Activated CD4-positive, alpha-beta T cell treated with anti-CD3 and anti-CD28 coated beads, Interleukin-2, amount 10 ng/mL, durations not matched to agents 24 days and 14 days (primary cell): ENCODE results near the gene GNB4. TPM values are rescaled to one million over a fixed set of nuclear protein-coding genes. Genes with fewer than 3 reads are reported as not detected.

Experiments used
- DNase-seq: peaks from one replicate; pipeline ENCODE4 v3.0.0; 2022
- H3K27ac Mint-ChIP-seq: one replicate; pipeline ENCODE4 v1.8.0; 2022; ENCODE audit warnings: mild to moderate bottlenecking, mixed read lengths
- H3K27me3 Mint-ChIP-seq: one replicate; pipeline ENCODE4 v1.8.0; 2022; ENCODE audit warnings: mixed read lengths
- H3K36me3 Mint-ChIP-seq: one replicate; pipeline ENCODE4 v1.8.0; 2022; ENCODE audit warnings: low read depth, mild to moderate bottlenecking, mixed read lengths
- H3K4me1 Mint-ChIP-seq: one replicate; pipeline ENCODE4 v1.8.0; 2021; ENCODE audit warnings: mixed read lengths
- H3K4me3 Mint-ChIP-seq: one replicate; pipeline ENCODE4 v1.8.0; 2022; ENCODE audit warnings: mild to moderate bottlenecking, moderate library complexity, mixed read lengths
- H3K9me3 Mint-ChIP-seq: one replicate; pipeline ENCODE4 v1.8.0; 2021; ENCODE audit warnings: mixed read lengths
- intact Hi-C: fragments of 100-400 bp; cut with micrococcal nuclease; formaldehyde crosslinking; loops from one replicate; pipeline ENCODE4 v1.15.1; 2023
- total RNA-seq: library from RNA; stranded (reverse); gene quantifications from 2 replicates; pipeline ENCODE4 v1.2.3, GENCODE V29; 2022

The GNB4 gene
- total RNA-seq, 1 donor from 2014 or later = 14.0 TPM

- H3K4me1 Mint-ChIP-seq = peaks cover 23% of the 10 kb centered on the region
- intact Hi-C loops = loop anchor here (5.0 to 10.0 kb wide), 2 partner anchors 148 to 439 kb away; partner anchors contain the start of genes MRPL47 and NDUFB5
These were observed 2.7 kb upstream of the GNB4 start for GRCh38 chr3:179453967-179454366.

GRCh38 chr3:179452872-179453271, 1.6 kb upstream of the GNB4 start:
- Mint-ChIP-seq H3K27ac (no peak overlapping the region), H3K27me3 (peaks cover 71% of the 10 kb centered on the region), H3K4me3 (no peak overlapping the region), H3K4me1 (peaks cover 23% of the 10 kb centered on the region), H3K9me3 (no peaks in the 10 kb centered on the region), H3K36me3 (peaks cover under 1% of the 10 kb centered on the region)
- intact Hi-C loops = loop anchor here (5.0 to 10.0 kb wide), 2 partner anchors 149 to 438 kb away; partner anchors contain the start of genes MRPL47 and NDUFB5
- DNase-seq = no peak

More at GRCh38 chr3:179453967-179454366, 2.7 kb upstream of the GNB4 start:
- Mint-ChIP-seq H3K27me3 (peaks cover 73% of the 10 kb centered on the region), H3K27ac (no peak overlapping the region), H3K36me3 (no peaks in the 10 kb centered on the region), H3K9me3 (no peaks in the 10 kb centered on the region), H3K4me3 (no peak overlapping the region)
- DNase-seq = no peak

- DNase-seq = no peak
- Mint-ChIP-seq H3K9me3 (no peaks in the 10 kb centered on the region), H3K4me3 (peak overlapping the region; percentile 84), H3K36me3 (peaks cover 5% of the 10 kb centered on the region), H3K4me1 (peaks cover 27% of the 10 kb centered on the region), H3K27ac (peak overlapping the region; percentile 87), H3K27me3 (peaks cover 71% of the 10 kb centered on the region)
- intact Hi-C loops = loop anchor here (5.0 to 10.0 kb wide), 2 partner anchors 150 to 437 kb away; partner anchors contain the start of genes MRPL47 and NDUFB5
These were observed 900 bp upstream of the GNB4 start for GRCh38 chr3:179452176-179452564.

DNA sequence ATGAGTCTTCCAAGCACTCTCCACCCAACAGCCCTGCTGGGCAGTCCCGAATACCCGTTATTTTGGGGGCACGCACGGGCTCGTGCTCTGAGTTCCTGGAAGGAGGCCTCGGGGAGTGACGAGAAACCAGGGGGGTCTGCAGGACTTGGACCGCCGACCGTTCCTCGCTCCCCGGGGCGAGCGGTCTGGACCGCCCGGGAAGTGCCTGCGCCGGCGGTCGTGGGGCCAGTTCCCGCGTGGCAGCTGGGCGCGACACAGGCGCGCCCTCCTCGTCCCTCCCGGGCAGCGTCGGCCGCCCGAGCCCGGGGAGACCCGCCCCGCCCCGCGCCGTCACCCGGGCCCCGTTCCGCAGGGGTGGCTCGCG, 387 bp downstream of the GNB4 start:
- Mint-ChIP-seq H3K36me3 (peaks cover 5% of the 10 kb centered on the region), H3K4me3 (peak overlapping the region; percentile 85), H3K27ac (peak overlapping the region; percentile 77), H3K27me3 (peaks cover 65% of the 10 kb centered on the region), H3K4me1 (peaks cover 30% of the 10 kb centered on the region), H3K9me3 (no peaks in the 10 kb centered on the region)
- intact Hi-C loops = loop anchor here (1.0 to 10.0 kb wide), 5 partner anchors 104 to 436 kb away; partner anchors contain the start of genes ACTL6A, MFN1, MRPL47 and NDUFB5
- no peak for DNase-seq

DNA sequence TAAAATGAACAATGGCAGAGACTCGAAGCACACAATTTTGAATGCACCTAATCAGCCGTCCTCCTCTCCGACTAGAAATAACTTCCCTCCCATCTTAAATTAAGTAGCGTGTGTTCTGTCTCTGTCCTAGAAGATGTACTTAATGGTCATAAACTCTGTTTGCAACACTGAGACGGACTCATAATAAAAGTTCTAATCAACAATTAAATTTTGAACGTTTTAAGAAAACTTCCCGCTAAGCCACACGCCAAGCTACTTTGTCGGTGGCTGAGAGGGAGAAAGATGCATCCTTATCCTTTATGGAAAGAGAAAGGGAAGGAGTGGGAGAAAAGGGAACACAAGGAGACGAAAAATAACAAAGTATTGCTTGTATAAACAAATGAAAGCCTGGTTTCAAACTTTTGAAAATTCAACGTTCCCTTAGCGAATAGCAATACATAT, 989 bp downstream of the GNB4 start:
- Mint-ChIP-seq H3K27me3 (peaks cover 59% of the 10 kb centered on the region), H3K27ac (peak overlapping the region; percentile 77), H3K9me3 (no peaks in the 10 kb centered on the region), H3K36me3 (peaks cover 5% of the 10 kb centered on the region), H3K4me1 (peaks cover 30% of the 10 kb centered on the region), H3K4me3 (peak overlapping the region; percentile 85)
- DNase-seq = no peak
- intact Hi-C loops = loop anchor here (1.0 to 10.0 kb wide), 5 partner anchors 103 to 435 kb away; partner anchors contain the start of genes ACTL6A, MFN1, MRPL47 and NDUFB5

DNA sequence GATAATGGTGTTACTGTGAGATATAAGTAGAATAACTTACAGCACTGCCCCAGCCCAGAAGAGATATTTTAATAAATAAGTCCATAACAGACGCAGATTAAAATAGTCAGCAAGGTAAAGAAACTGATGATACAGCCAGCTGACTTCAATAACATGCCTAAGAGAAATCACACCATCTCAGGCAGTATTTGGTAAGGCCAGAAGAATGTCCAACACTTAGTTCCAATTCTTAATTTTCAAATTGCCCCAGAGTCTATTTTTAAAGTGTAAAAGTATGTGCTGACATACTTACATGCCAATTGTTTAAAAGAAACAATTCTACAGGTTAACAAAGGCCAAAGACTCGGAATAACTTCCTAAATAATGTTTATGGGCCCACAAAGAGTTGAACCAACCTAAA, 1.6 kb downstream of the GNB4 start:
- intact Hi-C loops = loop anchor here (1.0 to 10.0 kb wide), 5 partner anchors 102 to 435 kb away; partner anchors contain the start of genes ACTL6A, MFN1, MRPL47 and NDUFB5
- Mint-ChIP-seq H3K36me3 (peaks cover 5% of the 10 kb centered on the region), H3K4me1 (peaks cover 30% of the 10 kb centered on the region)

DNA sequence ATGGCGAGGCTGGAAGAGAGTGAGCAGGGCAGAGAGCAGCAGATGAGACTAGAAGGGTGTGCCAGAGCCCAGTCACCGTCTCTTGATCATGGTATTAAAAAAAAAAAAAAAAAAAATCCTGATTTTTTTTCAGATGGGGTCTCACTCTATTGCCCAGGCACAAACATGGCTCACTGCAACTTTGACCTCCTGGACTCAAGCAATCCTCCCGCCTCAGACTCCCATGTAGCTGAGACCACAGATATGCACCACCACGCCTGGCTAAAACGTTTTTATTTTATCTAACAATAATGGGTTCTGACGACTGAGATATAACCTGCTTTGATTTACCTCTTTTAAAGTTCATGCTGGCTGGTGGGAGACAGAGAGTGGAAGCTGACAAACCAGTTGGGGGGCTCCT, 4.0 kb downstream of the GNB4 start:
- intact Hi-C loops = no loop called here
- H3K36me3 Mint-ChIP-seq = peaks cover 5% of the 10 kb centered on the region
- H3K27me3 Mint-ChIP-seq = peaks cover 36% of the 10 kb centered on the region
- peaks cover 30% of the 10 kb centered on the region for H3K4me1 Mint-ChIP-seq
- H3K4me3 Mint-ChIP-seq = no peak overlapping the region
- no peak for DNase-seq
- H3K27ac Mint-ChIP-seq = no peak overlapping the region
- no peaks in the 10 kb centered on the region for H3K9me3 Mint-ChIP-seq

More for the DNA sequence above, 1.6 kb downstream of the GNB4 start:
- H3K9me3 Mint-ChIP-seq = no peaks in the 10 kb centered on the region
- peak overlapping the region; percentile 85 for H3K4me3 Mint-ChIP-seq
- H3K27me3 Mint-ChIP-seq = peaks cover 56% of the 10 kb centered on the region
- no peak for DNase-seq
- H3K27ac Mint-ChIP-seq = no peak overlapping the region

GRCh38 chr3:179446501-179446900, 4.8 kb downstream of the GNB4 start:
- intact Hi-C loops = loop anchor here (1.0 kb wide), 1 partner anchor 112 kb away; no protein-coding TSS in a partner anchor
- DNase-seq = peak; percentile 65
- peaks cover 30% of the 10 kb centered on the region for H3K27me3 Mint-ChIP-seq
- peaks cover 5% of the 10 kb centered on the region for H3K36me3 Mint-ChIP-seq
- H3K27ac Mint-ChIP-seq = no peak overlapping the region
- peaks cover 25% of the 10 kb centered on the region for H3K4me1 Mint-ChIP-seq
- no peaks in the 10 kb centered on the region for H3K9me3 Mint-ChIP-seq
- H3K4me3 Mint-ChIP-seq = no peak overlapping the region

DNA sequence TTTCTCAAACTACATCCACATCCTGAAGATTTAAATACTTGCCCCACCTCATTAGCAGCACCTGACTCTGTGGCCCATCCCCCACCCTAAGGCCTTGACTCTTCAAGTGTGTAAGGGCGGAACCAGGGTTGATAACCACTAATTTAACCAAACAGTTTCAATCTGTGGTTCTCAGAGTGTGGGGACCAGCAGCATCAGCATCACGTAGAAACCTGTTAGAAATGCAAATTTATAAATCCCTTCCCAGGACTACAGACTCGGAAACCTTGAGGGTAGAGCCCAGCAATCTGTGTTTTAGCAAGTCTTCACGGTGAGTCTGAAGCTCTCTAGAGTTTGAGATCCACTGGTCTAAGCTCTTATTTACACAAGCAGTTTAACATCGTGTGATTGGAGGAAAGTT, 12.4 kb downstream of the GNB4 start:
- intact Hi-C loops = no loop called here
- H3K27me3 Mint-ChIP-seq = peaks cover 2% of the 10 kb centered on the region
- H3K36me3 Mint-ChIP-seq = no peaks in the 10 kb centered on the region
- no peak for DNase-seq
- H3K4me1 Mint-ChIP-seq = peaks cover 4% of the 10 kb centered on the region
- no peaks in the 10 kb centered on the region for H3K9me3 Mint-ChIP-seq
- H3K4me3 Mint-ChIP-seq = no peak overlapping the region
- H3K27ac Mint-ChIP-seq = no peak overlapping the region

GRCh38 chr3:179436517-179436916, 14.8 kb downstream of the GNB4 start:
- Mint-ChIP-seq H3K4me3 (no peak overlapping the region), H3K36me3 (no peaks in the 10 kb centered on the region), H3K4me1 (peaks cover 8% of the 10 kb centered on the region), H3K27ac (no peak overlapping the region), H3K9me3 (no peaks in the 10 kb centered on the region), H3K27me3 (peaks cover 4% of the 10 kb centered on the region)
- intact Hi-C loops = no loop called here
- no peak for DNase-seq

DNA sequence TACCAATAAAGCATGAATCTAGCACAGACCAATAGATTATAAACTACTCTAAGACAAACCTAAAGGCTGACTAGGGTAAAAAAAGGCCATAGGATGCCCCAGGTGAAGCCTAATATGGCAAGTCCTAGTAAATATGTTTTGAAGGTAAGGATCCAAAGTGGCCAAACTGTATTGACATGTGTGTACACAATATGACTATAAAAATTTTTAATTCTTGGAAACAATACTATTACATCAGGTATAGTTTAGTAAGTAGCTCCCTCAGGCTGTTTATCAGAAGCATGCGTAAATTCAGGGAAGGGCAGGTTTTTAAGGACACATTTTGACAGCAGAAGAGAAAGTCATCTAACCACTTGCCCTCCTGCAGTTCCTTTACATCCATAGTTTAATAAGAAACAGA, 18.8 kb downstream of the GNB4 start:
- H3K27me3 Mint-ChIP-seq = peaks cover 2% of the 10 kb centered on the region
- H3K9me3 Mint-ChIP-seq = no peaks in the 10 kb centered on the region
- no peak overlapping the region for H3K4me3 Mint-ChIP-seq
- no peak overlapping the region for H3K27ac Mint-ChIP-seq
- no peaks in the 10 kb centered on the region for H3K36me3 Mint-ChIP-seq
- H3K4me1 Mint-ChIP-seq = peaks cover 5% of the 10 kb centered on the region
- DNase-seq = no peak
- intact Hi-C loops = no loop called here

DNA sequence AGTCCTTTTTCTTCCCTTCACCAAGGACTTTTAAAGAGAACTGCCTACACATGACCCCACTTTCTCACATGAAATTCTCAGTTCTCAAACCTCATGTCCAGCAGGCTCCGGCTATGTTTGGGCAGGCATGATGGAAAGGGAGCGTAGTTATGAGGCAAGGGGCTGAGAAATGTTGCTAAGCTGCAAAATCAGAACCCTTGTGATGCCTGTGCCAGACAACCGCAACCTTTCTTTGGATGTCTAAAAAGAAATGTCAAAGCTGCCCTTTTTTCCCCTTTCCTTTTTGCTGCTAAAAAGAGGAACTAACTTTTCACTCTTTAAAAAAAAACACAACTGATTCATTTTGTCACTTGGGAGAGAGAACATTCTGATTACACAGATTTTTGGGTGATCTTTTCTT, 19.2 kb downstream of the GNB4 start:
- DNase-seq = no peak
- Mint-ChIP-seq H3K27ac (no peak overlapping the region), H3K36me3 (no peaks in the 10 kb centered on the region), H3K9me3 (no peaks in the 10 kb centered on the region), H3K27me3 (peaks cover 2% of the 10 kb centered on the region), H3K4me1 (peaks cover 5% of the 10 kb centered on the region), H3K4me3 (no peak overlapping the region)
- intact Hi-C loops = no loop called here

DNA sequence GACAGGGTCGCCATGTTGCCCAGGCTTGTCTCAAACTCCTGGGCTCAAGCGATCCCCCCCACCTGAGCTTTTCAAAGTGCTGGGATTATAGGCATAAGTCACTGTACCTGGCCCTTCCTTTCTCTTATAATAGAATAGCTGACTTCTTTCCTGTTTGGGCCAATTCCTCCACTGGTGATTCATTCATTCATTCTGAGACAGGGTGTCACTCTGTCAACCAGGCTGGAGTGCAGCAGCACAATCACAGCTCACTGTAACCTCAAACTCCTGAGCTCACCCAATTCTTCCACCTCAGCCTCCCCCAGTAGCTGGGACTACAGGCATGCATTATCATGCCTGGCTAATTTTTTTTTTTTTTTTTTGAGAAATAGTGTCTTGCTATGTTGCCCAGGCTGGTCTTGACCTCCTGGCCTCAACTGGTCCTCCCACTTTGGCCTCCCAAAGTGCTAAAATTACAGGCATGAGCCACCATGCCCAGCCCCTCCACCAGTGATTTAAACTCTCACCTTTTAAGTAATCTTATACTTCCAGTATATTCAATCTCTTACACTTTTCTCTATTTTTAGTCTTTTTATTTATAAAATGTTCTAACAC, 20.9 kb downstream of the GNB4 start:
- intact Hi-C loops = no loop called here
- H3K27me3 Mint-ChIP-seq = peaks cover 2% of the 10 kb centered on the region
- peaks cover 5% of the 10 kb centered on the region for H3K4me1 Mint-ChIP-seq
- H3K9me3 Mint-ChIP-seq = no peaks in the 10 kb centered on the region
- DNase-seq = no peak
- H3K4me3 Mint-ChIP-seq = no peak overlapping the region
- H3K27ac Mint-ChIP-seq = no peak overlapping the region
- H3K36me3 Mint-ChIP-seq = peaks cover 3% of the 10 kb centered on the region

DNA sequence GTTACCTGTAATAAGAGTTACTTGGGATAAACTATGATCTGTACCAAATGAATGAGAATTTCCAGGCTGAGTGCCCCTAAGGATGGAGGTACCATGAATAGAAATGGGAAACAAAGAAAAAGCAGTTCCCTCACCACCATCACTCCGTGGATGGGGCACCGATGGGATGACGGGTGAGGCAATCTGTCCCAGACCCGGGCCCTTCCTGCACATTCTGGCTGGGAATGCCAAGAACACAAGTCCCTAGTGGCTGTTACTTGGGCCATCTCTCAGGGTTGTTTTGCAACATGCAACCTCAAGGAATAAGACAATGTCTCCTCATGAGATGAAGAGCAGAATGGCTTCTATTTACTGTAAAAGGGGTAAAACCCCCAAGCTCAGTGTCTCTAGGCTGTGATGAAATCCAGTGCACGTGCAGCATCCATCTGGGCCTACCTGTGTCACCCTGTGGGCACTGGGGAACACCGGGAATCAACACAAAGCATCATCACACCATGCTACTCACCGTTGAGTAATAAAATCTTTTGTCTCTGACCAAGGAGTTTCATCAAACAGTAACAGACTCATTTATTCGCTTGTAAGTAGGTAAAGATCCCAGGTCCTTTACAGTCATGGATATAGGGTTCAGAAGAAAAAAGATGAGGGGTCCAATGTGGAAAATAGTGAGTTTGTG, 22.3 kb downstream of the GNB4 start:
- Mint-ChIP-seq H3K27me3 (peaks cover 2% of the 10 kb centered on the region), H3K4me3 (no peak overlapping the region), H3K4me1 (peaks cover 5% of the 10 kb centered on the region)

More for the DNA sequence above, 22.3 kb downstream of the GNB4 start:
- DNase-seq = no peak
- intact Hi-C loops = no loop called here
- Mint-ChIP-seq H3K27ac (no peak overlapping the region), H3K9me3 (no peaks in the 10 kb centered on the region), H3K36me3 (peaks cover 8% of the 10 kb centered on the region)
